ENCODE results near the gene FMO2.

FMO2 gene

GRCh38 chr1:171174560-171175294, 10.4 kb upstream of the FMO2 start:
- DNase-seq: no peak

DNA sequence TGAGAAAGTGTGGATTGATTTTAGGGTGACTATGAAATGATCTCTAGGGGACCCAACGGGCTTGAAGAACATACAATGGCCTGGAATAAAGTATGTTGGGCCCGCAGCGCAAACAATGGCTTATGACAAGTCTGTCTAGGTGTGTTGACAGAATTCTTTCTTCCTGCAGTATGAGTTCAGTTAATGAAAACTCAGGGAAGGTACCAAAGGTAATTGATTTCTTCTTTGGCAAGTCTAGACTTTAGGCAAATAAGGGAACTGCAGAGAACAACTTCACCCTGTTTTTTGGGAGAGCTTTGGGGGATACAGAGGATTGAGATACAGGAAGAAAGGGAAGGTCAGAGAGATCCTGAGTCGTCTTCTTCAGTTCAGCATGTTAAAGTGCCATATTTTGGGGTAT, 7.8 kb upstream of the FMO2 start:
- no peak for DNase-seq

DNA sequence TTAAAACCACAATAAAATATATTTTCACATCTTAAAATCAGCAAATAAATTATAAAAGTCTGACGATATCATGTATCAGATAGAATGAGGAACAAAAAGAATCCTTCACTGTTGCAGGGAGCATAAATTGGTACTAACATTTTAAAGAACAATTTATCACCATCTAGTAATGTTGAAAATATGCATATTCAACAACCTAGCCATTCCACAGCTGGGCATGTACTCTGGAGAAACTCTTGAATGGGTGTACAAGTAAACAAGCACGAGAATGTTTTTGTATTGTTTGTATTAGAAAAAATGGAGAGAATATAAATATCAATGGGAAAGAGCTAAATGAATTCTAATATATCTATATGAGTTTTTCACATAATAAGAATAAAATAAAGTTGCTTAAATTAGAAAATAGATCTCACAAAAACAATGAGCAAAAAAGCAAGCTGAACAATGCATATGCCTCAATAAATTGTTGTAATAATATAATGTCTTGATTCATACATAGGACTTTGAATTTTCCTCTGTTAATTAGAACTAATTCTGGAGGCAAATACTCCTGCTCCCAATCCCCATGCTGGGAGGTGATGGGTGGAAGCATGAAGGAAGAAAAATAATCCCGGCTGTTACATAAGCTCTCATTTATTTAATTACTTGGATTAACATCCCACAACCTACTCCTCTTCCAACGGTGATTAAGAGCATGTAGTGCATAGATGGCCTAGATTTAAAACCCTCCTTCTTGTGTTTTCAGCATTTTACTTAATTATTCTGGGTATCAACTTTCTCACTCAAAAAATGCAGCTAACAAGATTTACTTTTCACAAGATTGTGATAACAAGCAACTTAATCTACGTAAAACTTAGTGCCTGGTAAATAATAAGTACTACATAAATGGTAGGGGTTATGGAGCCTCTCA, 5.5 kb upstream of the FMO2 start:
- DNase-seq: no peak

- DNase-seq: no peak
Measured at GRCh38 chr1:171180670-171181069, 4.4 kb upstream of the FMO2 start.

GRCh38 chr1:171188388-171189266, 3.5 kb downstream of the FMO2 start:
- no peak for DNase-seq

- DNase-seq: no peak
Measured at GRCh38 chr1:171191992-171192391, 6.9 kb downstream of the FMO2 start.

- DNase-seq: no peak
Measured at GRCh38 chr1:171195767-171196166, 10.7 kb downstream of the FMO2 start.

- no peak for DNase-seq
Measured at GRCh38 chr1:171196351-171196750, 11.3 kb downstream of the FMO2 start.

DNA sequence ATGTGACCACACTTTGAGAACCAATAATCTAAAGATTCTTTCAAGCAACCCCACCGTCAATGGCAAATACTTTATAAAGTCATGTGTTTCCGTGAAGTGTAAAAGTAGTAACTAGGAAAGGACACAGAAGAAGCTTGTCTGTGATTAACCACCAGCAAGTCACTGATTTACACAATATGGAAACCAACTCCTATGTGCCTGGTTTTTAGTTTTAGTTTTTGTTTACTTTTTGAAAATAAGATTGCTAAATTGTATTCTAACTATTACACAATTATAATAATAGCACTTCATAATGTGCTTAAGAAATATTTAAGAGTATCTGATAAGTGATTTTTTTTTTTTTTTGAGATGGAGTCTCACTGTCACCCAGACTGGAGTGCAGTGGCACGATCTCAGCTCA, 13.0 kb downstream of the FMO2 start:
- DNase-seq: no peak

DNA sequence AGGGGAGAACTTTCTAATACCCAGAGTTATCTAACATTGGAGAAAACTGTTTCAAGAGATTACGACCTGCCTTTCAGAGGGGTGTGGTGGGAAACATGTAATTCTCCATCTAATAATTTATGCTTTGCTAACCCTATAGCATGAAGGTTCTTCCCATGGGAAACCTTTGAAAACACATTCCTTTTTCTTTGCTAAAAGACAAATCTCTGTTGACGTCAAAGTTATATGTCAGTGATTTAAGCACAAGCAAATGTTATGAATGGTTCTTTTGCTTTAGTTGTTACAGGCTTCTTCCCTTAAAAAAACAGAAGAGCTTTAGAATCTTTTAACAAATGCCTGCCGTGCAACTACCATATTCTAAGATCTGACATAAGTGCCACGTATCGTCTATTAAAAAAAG, 19.2 kb downstream of the FMO2 start:
- DNase-seq: no peak

DNA sequence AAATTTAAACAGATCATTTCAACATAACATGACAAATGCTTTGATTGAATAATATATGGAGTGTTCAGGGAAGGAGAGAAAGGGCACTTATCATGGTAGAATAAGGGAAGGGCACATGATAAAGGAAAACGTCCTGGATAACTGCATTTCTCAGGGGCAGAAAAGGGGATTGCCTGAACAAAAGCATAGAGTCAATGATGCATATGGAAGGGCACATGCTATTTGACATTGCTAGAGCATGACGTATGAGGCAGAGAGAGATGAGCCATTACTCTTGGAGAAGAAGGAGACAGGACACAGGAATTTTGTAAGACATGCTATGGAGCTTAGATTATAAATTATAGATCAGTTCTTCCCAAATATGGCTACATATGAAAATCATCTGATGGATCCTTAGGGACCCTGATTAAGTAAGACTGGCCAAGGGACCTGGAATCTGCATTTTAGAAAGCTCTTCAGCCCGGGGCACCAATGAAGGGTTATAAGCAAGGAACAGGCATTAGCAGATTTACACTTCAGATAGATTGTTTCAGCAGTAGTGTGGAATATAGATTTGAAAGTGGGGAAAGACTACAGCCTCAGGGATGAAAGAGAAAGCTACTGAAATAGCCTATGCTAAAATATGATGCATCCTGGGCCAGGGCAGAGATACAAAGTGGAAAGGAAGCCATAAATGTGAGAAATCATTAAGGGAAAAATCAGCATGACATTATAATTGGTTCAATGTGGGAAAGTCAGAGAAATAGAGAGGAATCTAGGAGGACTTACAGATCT, 21.3 kb downstream of the FMO2 start:
- no peak for DNase-seq

GRCh38 chr1:171206978-171207355, 21.9 kb downstream of the FMO2 start:
- no peak for DNase-seq

- DNase-seq: no peak
Measured at GRCh38 chr1:171207377-171207776, 22.3 kb downstream of the FMO2 start.

DNA sequence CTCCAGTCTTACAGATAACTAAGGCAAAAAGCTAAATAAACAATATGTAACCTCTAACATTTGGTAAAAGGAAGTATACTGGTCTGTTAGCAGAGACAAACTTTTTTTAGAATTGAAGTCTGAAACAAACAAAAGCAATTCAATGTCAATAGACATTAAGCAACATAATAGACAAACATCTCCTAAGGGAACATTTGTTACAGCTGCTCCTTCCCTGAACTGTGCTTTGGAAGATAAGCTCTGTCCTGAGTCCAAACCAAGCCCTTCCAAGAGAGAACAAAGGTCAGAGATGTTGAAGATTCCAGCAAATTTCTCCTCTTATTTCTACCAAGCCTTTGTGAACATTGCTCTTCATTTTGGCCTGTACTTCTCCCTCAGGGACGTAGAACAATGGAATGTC, 25.3 kb downstream of the FMO2 start:
- no peak for DNase-seq

DNA sequence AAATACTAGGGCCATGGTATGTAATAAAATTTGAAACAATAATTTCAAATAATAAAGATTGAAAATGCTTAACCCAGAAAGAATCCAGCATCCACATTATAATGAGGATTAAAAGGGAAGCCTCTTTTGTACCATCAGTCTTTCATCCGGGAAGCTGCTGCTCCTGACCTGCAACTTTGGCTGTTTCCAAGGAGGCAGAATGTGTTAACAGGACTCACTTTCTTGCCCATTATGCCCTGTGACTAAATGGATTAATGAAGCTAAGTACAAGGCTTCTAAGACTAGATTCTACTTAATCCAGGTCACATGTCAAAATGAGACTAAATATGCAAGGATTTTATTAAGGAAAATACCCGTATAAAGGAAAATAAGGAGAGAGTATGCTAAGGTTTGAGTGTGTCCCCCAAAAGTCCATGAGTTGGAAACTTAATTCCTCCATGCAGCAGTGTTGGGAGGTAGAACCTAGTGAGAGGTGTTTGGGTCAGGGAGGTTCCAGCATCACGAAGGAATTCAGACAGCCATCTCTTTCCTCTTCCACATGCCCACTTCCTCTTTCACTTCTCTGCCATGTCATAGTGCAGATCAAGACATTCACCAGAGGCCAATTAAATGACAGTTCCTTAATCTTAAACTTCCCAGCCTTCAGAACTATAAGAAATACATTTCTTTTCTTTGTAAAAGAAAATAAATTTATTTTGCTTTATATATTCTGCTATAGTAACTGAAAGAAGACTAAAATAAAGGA, 27.7 kb downstream of the FMO2 start:
- DNase-seq: no peak

- no peak for DNase-seq
Measured at GRCh38 chr1:171213559-171214454, 28.7 kb downstream of the FMO2 start.

DNA sequence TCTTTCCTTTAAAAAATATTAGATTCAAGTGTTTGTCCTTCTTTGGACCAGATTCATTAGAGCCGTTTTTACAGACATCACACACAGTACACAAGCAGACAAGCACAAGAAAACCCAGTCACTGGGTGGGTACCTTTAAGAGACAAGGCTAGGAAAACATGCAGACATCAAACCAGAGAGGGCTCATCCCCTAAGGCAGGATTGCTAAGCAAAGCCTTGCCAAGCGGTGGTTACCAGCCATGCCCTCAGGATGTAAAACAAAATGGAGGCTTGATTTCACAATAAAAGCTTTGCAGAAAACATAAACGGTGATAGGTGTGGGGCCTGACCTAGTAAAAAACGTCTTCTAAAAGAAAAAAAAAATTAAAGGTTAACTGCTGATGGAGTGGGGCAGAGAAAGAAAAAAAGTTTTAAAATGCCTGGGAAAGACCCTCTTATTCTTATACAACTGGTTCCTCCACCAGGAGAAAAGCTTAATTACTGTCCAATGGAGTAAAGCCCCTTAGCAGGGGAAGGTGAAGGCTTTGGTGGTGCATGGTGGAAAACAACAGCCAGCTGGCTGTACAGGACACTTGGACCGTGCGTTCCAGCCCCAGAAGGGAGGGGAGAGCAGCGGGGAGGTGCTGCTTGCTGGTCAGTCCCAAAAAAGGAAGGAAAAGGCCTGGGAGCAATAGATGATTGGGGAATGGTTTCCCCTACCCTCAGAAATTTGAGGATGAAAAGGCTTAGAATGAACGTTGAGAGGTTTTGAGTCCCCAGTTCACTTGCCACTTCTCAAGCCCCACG, 32.8 kb downstream of the FMO2 start:
- DNase-seq: no peak

DNA sequence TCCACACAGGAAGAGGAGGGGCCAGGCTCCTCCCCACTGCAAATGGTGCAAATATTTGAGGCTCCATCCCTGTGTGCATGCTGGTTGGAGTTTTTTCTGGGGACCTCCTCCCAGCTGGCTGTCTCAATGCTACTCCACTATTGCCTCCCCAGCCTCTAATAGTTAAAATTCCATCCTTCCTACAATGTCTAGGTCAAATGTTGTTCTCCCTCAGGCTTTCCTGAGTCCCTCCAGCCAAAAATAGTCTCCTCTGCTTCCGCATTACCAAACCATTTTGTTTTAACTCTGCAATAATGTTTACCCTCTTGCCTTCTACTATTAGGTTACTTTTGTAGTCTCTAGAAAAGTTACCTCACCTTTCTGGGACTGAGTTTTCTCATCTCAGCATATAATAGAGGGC, 33.6 kb downstream of the FMO2 start:
- no peak for DNase-seq

DNA sequence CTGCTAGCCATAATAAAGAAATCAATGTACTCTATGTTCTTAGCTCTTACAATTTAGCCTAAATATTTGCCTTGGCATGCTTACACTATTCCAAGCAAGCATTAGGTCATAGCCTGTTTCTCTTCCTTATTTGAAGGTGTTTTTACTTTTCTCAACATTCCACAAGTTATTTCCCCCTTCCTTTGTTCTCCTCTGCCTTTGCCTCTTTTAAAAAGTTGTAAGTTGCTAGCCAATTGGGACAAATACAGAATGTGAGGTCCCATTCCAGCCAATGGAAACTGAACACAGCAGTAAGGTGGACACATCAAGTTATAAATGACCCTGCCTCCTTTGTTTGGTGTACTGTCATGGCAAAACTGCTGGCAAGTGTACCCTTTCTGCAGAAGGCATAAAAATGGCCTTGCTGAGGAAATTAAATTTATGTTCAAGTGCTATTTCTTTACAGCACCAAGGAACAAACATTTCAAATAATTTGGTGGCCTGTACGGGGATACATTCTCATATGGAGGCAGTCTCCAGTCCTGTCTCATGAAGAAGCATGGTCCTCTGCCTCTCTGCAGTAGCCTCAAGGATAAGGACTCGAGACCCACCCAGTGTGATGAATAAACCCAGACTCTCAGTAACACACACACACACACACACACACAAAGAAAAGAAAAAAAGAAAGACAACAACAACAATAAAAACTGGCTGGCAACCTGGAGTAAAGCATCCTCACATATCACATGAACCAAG, 34.4 kb downstream of the FMO2 start:
- no peak for DNase-seq

All from activated naive CD4-positive, alpha-beta T cell (primary cell).